Stomach smooth muscle (tissue), 2 donors: ENCODE results near the gene ANO2.

Experiments
- H3K27ac ChIP-seq: one replicate; pipeline ENCODE4 v1.7.0; 2013; ENCODE audit warnings: mild to moderate bottlenecking, low read length, inconsistent platforms
- H3K27me3 ChIP-seq, 2 donors: one replicate each; pipeline ENCODE4 v1.7.0; 2013; ENCODE audit warnings: low read length in 2 of 2; ENCODE audit not compliant: insufficient read depth in 2 of 2, control insufficient read depth in 1 of 2
- H3K36me3 ChIP-seq, 2 donors: one replicate each; pipeline ENCODE4 v1.7.0; 2013; ENCODE audit warnings: low read length in 2 of 2; ENCODE audit not compliant: control insufficient read depth in 2 of 2, insufficient read depth in 2 of 2
- H3K4me1 ChIP-seq: one replicate; pipeline ENCODE4 v1.7.0; 2013; ENCODE audit warnings: low read length; ENCODE audit not compliant: control insufficient read depth, insufficient read depth
- H3K4me3 ChIP-seq, 2 donors: one replicate each; pipeline ENCODE4 v1.7.0; 2013; ENCODE audit warnings: low read length in 2 of 2
- H3K9ac ChIP-seq, 2 donors: one replicate each; pipeline ENCODE4 v1.7.0; 2013; ENCODE audit warnings: low read length in 2 of 2, mild to moderate bottlenecking in 1 of 2
- H3K9me3 ChIP-seq, 2 donors: one replicate each; pipeline ENCODE4 v1.7.0; 2013; ENCODE audit warnings: low read length in 2 of 2; ENCODE audit not compliant: control insufficient read depth in 2 of 2
- donor health status: healthy.
- donor health status: Pancreatic carcinoma.

The ANO2 gene

GRCh38 chr12:5945071-5946008 lies at the start of gene ANO2:
ANO2 (minus strand) TSS chr12:5945259; CDS start chr12:5945217, 42 bp downstream.
- no peak within 1 kb of the TSS for H3K27ac ChIP-seq
- H3K9me3 ChIP-seq, result peaks cover 0 to under 1% of the 10 kb centered on the region in 2 donors
- H3K36me3 ChIP-seq, result no peaks in the 10 kb centered on the region
- H3K9ac ChIP-seq, result peak within 1 kb of the TSS in 1 of 2 donors; percentile 50
- peaks cover 9% of the 10 kb centered on the region for H3K4me1 ChIP-seq
- H3K4me3 ChIP-seq, result peak within 1 kb of the TSS; percentile 70
- H3K27me3 ChIP-seq, result peaks cover 29 to 33% of the 10 kb centered on the region in 2 donors

- Histone ChIP-seq H3K27me3 (no peaks in the 10 kb centered on the region), H3K9ac (no peak overlapping the region), H3K9me3 (no peaks in the 10 kb centered on the region), H3K4me3 (no peak overlapping the region), H3K27ac (no peak overlapping the region), H3K36me3 (no peaks in the 10 kb centered on the region), H3K4me1 (peaks cover 7% of the 10 kb centered on the region)
Observed at GRCh38 chr12:5989621-5990020, 44.6 kb upstream of the ANO2 start.

GRCh38 chr12:5988659-5989116 lies 43.6 kb upstream of the ANO2 start:
- Histone ChIP-seq H3K9me3 (no peaks in the 10 kb centered on the region), H3K27me3 (no peaks in the 10 kb centered on the region), H3K9ac (peak overlapping the region; percentile 1 to 58), H3K4me1 (peaks cover 7% of the 10 kb centered on the region), H3K36me3 (no peaks in the 10 kb centered on the region), H3K4me3 (no peak overlapping the region), H3K27ac (peak overlapping the region; percentile 37)

GRCh38 chr12:5988088-5988487 lies 43.0 kb upstream of the ANO2 start:
- H3K36me3 ChIP-seq, result no peaks in the 10 kb centered on the region
- no peaks in the 10 kb centered on the region for H3K27me3 ChIP-seq
- peaks cover 7% of the 10 kb centered on the region for H3K4me1 ChIP-seq
- H3K9ac ChIP-seq, result no peak overlapping the region
- H3K27ac ChIP-seq, result peak overlapping the region; percentile 37
- no peak overlapping the region for H3K4me3 ChIP-seq
- H3K9me3 ChIP-seq, result no peaks in the 10 kb centered on the region

- no peaks in the 10 kb centered on the region for H3K36me3 ChIP-seq
- H3K4me3 ChIP-seq, result no peak overlapping the region
- H3K9ac ChIP-seq, result no peak overlapping the region
- peak overlapping the region; percentile 37 for H3K27ac ChIP-seq
- no peaks in the 10 kb centered on the region for H3K9me3 ChIP-seq
- H3K27me3 ChIP-seq, result no peaks in the 10 kb centered on the region
- peaks cover 7% of the 10 kb centered on the region for H3K4me1 ChIP-seq
Observed at GRCh38 chr12:5987573-5987972, 42.5 kb upstream of the ANO2 start.

GRCh38 chr12:5985471-5985870 lies 40.4 kb upstream of the ANO2 start:
- Histone ChIP-seq H3K9me3 (no peaks in the 10 kb centered on the region), H3K36me3 (no peaks in the 10 kb centered on the region), H3K27me3 (no peaks in the 10 kb centered on the region), H3K4me1 (peaks cover 7% of the 10 kb centered on the region), H3K27ac (no peak overlapping the region), H3K9ac (no peak overlapping the region), H3K4me3 (no peak overlapping the region)

- H3K4me3 ChIP-seq, result no peak overlapping the region
Observed at GRCh38 chr12:5984873-5985272, 39.8 kb upstream of the ANO2 start.

GRCh38 chr12:5982106-5982505 lies 37.0 kb upstream of the ANO2 start:
- Histone ChIP-seq H3K27me3 (no peaks in the 10 kb centered on the region), H3K4me1 (no peaks in the 10 kb centered on the region)

More at GRCh38 chr12:5984873-5985272, 39.8 kb upstream of the ANO2 start:
- no peaks in the 10 kb centered on the region for H3K27me3 ChIP-seq
- no peaks in the 10 kb centered on the region for H3K36me3 ChIP-seq
- no peak overlapping the region for H3K9ac ChIP-seq
- peaks cover 7% of the 10 kb centered on the region for H3K4me1 ChIP-seq
- no peaks in the 10 kb centered on the region for H3K9me3 ChIP-seq
- H3K27ac ChIP-seq, result no peak overlapping the region

GRCh38 chr12:5977556-5977955 lies 32.5 kb upstream of the ANO2 start:
- H3K4me3 ChIP-seq, result no peak overlapping the region
- H3K9me3 ChIP-seq, result no peaks in the 10 kb centered on the region
- H3K27ac ChIP-seq, result no peak overlapping the region

More at GRCh38 chr12:5982106-5982505, 37.0 kb upstream of the ANO2 start:
- Histone ChIP-seq H3K36me3 (no peaks in the 10 kb centered on the region), H3K9me3 (no peaks in the 10 kb centered on the region), H3K4me3 (no peak overlapping the region), H3K9ac (no peak overlapping the region), H3K27ac (no peak overlapping the region)

GRCh38 chr12:5976711-5977110 lies 31.7 kb upstream of the ANO2 start:
- peaks cover 4% of the 10 kb centered on the region for H3K4me1 ChIP-seq
- no peaks in the 10 kb centered on the region for H3K9me3 ChIP-seq
- no peak overlapping the region for H3K4me3 ChIP-seq
- H3K9ac ChIP-seq, result no peak overlapping the region
- no peaks in the 10 kb centered on the region for H3K27me3 ChIP-seq
- no peaks in the 10 kb centered on the region for H3K36me3 ChIP-seq
- H3K27ac ChIP-seq, result no peak overlapping the region

More at GRCh38 chr12:5977556-5977955, 32.5 kb upstream of the ANO2 start:
- H3K36me3 ChIP-seq, result no peaks in the 10 kb centered on the region
- H3K27me3 ChIP-seq, result no peaks in the 10 kb centered on the region
- H3K9ac ChIP-seq, result no peak overlapping the region
- no peaks in the 10 kb centered on the region for H3K4me1 ChIP-seq

- Histone ChIP-seq H3K27ac (no peak overlapping the region), H3K9me3 (no peaks in the 10 kb centered on the region), H3K4me1 (peaks cover 5% of the 10 kb centered on the region), H3K4me3 (no peak overlapping the region), H3K27me3 (no peaks in the 10 kb centered on the region), H3K36me3 (no peaks in the 10 kb centered on the region), H3K9ac (no peak overlapping the region)
Observed at GRCh38 chr12:5976196-5976595, 31.1 kb upstream of the ANO2 start.
